RWPE2 (cell line): ENCODE measurements around the gene ARMC7.

Source experiments
- ATAC-seq: fragments of 200-7000 bp; cut with Tn5 transposase; 3 replicates; pipeline ENCODE4 v1.9.1; 2021; ENCODE audit warnings: low read depth
- DNase-seq: peaks from one replicate; pipeline ENCODE4 v3.0.0-alpha.2; 2020; ENCODE audit warnings: low spot score
- H3K27ac ChIP-seq: fragments of 450-650 bp; 2 replicates; pipeline ENCODE4 v1.5.1; 2017; ENCODE audit warnings: mild to moderate bottlenecking; ENCODE audit not compliant: poor library complexity, severe bottlenecking
- H3K27me3 ChIP-seq: fragments of 250-450 bp; sonication (Bioruptor Pico); 2 replicates; pipeline ENCODE4 v1.5.1; 2021; ENCODE audit warnings: mild to moderate bottlenecking, moderate library complexity; ENCODE audit not compliant: insufficient read depth, poor library complexity, severe bottlenecking
- H3K36me3 ChIP-seq: fragments of 250-450 bp; sonication (Bioruptor Pico); 2 replicates; pipeline ENCODE4 v1.5.1; 2020; ENCODE audit warnings: low read depth, mild to moderate bottlenecking, moderate library complexity
- H3K4me1 ChIP-seq: fragments of 250-450 bp; sonication (Bioruptor Pico); 2 replicates; pipeline ENCODE4 v1.5.1; 2021; ENCODE audit warnings: mild to moderate bottlenecking, moderate library complexity; ENCODE audit not compliant: insufficient read depth, poor library complexity, severe bottlenecking
- H3K4me3 ChIP-seq: fragments of 250-450 bp; sonication (Bioruptor Pico); 2 replicates; pipeline ENCODE4 v1.5.1; 2021; ENCODE audit warnings: mild to moderate bottlenecking, moderate library complexity; ENCODE audit not compliant: severe bottlenecking
- H3K9me3 ChIP-seq: fragments of 250-450 bp; sonication (Bioruptor Pico); 2 replicates; pipeline ENCODE4 v1.5.1; 2021; ENCODE audit warnings: mild to moderate bottlenecking, moderate library complexity; ENCODE audit not compliant: severe bottlenecking
- TF ChIP-seq, protein P1 (sequence below): fragments of 450-650 bp; IDR thresholded peaks from one replicate; pipeline ENCODE4 v1.5.1; 2017; ENCODE audit warnings: mild to moderate bottlenecking, moderate library complexity; ENCODE audit not compliant: poor library complexity, severe bottlenecking

ARMC7 gene

DNA sequence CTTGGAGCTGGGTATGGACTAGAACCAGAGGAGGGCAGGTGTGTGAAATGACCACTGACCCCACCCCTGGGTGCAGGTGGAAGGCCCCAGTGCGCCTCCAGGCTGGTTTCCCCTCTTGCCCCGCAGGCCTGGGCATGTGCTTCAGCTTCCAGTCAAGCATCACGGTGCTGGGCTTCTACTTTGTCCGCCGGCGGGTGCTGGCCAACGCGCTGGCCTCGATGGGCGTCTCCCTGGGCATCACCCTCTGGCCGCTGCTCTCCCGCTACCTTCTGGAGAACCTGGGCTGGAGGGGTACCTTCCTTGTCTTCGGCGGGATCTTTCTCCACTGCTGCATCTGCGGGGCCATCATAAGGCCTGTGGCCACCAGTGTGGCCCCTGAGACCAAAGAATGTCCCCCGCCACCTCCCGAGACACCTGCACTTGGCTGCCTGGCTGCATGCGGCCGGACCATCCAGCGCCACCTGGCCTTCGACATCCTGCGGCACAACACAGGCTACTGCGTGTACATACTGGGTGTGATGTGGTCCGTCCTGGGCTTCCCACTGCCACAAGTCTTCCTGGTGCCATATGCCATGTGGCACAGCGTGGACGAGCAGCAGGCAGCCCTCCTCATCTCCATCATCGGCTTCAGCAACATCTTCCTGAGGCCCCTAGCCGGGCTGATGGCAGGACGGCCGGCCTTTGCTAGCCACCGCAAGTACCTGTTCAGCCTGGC is 9.7 kb upstream of the ARMC7 start:
- Histone ChIP-seq H3K4me3 (no peak overlapping the region), H3K36me3 (peaks cover 17% of the 10 kb centered on the region), H3K27me3 (no peaks in the 10 kb centered on the region), H3K4me1 (peaks cover 12% of the 10 kb centered on the region), H3K9me3 (no peaks in the 10 kb centered on the region), H3K27ac (no peak overlapping the region)
- no peak for ATAC-seq
- no peak for DNase-seq
- TF ChIP-seq, protein P1, sequence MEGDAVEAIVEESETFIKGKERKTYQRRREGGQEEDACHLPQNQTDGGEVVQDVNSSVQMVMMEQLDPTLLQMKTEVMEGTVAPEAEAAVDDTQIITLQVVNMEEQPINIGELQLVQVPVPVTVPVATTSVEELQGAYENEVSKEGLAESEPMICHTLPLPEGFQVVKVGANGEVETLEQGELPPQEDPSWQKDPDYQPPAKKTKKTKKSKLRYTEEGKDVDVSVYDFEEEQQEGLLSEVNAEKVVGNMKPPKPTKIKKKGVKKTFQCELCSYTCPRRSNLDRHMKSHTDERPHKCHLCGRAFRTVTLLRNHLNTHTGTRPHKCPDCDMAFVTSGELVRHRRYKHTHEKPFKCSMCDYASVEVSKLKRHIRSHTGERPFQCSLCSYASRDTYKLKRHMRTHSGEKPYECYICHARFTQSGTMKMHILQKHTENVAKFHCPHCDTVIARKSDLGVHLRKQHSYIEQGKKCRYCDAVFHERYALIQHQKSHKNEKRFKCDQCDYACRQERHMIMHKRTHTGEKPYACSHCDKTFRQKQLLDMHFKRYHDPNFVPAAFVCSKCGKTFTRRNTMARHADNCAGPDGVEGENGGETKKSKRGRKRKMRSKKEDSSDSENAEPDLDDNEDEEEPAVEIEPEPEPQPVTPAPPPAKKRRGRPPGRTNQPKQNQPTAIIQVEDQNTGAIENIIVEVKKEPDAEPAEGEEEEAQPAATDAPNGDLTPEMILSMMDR, result no peak

DNA sequence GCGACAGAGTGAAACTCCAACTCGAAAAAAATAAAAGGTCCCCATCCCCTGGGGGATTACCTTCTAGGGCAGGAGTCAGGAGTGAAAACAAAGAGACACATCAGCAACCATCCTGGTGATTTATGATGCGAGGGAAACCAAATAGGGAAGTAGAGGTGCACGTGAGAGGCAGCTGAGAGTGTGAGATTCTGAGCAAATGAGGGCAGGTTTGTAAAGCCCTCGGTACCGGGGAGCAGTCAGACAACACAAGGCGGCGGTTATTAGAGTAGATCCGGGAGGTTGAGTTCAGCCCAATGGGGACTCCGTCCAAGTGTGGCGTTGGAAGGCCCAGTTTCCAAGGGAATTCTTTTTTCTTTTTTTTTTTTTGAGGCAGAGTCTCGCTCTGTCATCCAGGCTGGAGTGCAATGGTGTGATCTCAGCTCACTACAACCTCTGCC is 7.4 kb upstream of the ARMC7 start:
- H3K27me3 ChIP-seq, result no peaks in the 10 kb centered on the region
- TF ChIP-seq, protein P1, result no peak
- H3K4me1 ChIP-seq, result no peaks in the 10 kb centered on the region
- no peak overlapping the region for H3K27ac ChIP-seq
- no peaks in the 10 kb centered on the region for H3K9me3 ChIP-seq
- no peak for DNase-seq
- peaks cover 17% of the 10 kb centered on the region for H3K36me3 ChIP-seq
- no peak overlapping the region for H3K4me3 ChIP-seq
- no peak for ATAC-seq

DNA sequence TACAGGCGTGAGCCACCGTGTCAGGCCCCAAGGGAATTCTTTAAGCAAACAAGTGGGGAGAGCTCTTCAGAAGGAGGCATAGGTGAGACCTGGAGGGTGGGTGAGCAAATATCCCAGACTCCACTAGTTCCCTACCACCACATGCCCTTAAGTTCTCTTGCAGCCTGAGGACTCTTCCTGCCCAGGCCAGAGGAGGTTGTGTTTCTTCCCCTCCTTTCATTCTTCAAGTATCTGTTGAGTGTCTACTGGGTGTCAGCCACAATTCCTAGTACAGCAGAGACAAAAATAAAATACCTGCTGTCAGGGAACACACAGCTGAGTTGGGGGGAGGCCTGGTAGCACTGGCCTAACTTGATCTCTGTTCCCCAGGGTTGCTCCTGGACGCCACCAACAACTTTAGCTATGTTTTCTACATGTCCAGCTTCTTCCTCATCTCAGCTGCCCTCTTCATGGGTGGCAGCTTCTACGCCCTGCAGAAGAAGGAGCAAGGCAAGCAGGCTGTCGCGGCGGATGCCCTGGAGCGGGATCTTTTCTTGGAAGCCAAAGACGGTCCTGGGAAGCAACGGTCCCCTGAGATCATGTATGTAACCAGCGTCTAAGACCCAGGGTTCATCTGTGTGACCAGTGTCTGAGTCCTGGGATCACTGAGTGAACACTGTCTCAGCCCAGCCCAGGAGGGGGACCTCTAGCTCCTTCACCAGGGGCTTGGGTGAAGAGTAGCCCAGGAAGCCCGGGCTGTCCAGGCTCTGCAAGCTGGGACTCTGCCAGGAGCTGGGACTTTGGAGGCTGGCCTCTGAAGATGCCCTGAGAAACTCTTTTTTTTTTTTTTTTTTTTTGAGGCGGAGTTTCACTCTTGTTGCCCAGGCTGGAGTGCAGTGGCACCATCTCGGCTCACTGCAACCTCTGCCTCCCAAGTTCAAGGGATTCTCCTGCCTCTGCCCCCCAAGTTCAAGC is 5.9 kb upstream of the ARMC7 start:
- Histone ChIP-seq H3K4me3 (no peak overlapping the region), H3K27me3 (no peaks in the 10 kb centered on the region), H3K27ac (no peak overlapping the region), H3K4me1 (no peaks in the 10 kb centered on the region), H3K9me3 (no peaks in the 10 kb centered on the region), H3K36me3 (peaks cover 13% of the 10 kb centered on the region)
- ATAC-seq (no peak), DNase-seq (no peak)
- TF ChIP-seq, protein P1, result no peak

- Histone ChIP-seq H3K9me3 (no peaks in the 10 kb centered on the region), H3K4me3 (no peak overlapping the region), H3K27ac (no peak overlapping the region), H3K27me3 (no peaks in the 10 kb centered on the region), H3K4me1 (no peaks in the 10 kb centered on the region), H3K36me3 (peaks cover 4% of the 10 kb centered on the region)
- no peak for DNase-seq
- ATAC-seq, result peak; percentile 75
- TF ChIP-seq, protein P1, result peak; percentile 73
These were observed 4.4 kb upstream of the ARMC7 start for GRCh38 chr17:75105126-75106080.
